Activated T-helper 2 cell treated with anti-CD3 and anti-CD28 coated beads, Interferon-gamma antibody, Interleukin-2, Interleukin-4, amounts not matched to agents 10 μg/mL and 5 μg/mL and 100 μg/mL, durations not matched to agents 14 hours and 24 hours and 36 hours (primary cell): ENCODE data around the gene KIF1B. TPM values are rescaled to one million over a fixed set of nuclear protein-coding genes. Genes with fewer than 3 reads are reported as not detected.
A peak's percentile ranks its signal among the peaks of the same experiment; 100 is the strongest.

Experiments
- DNase-seq: peaks from one replicate; pipeline ENCODE4 v3.0.0; 2021; ENCODE audit warnings: low spot score
- H3K27ac Mint-ChIP-seq: one replicate; pipeline ENCODE4 v1.8.0; 2021; ENCODE audit warnings: mixed read lengths
- H3K27me3 Mint-ChIP-seq: one replicate; pipeline ENCODE4 v1.8.0; 2021; ENCODE audit warnings: low read depth, mixed read lengths
- H3K36me3 Mint-ChIP-seq: one replicate; pipeline ENCODE4 v1.8.0; 2021; ENCODE audit warnings: low read depth, mixed read lengths
- H3K4me1 Mint-ChIP-seq: one replicate; pipeline ENCODE4 v1.8.0; 2021; ENCODE audit warnings: low read depth, mixed read lengths
- H3K4me3 Mint-ChIP-seq: one replicate; pipeline ENCODE4 v1.8.0; 2021; ENCODE audit warnings: low read depth, mild to moderate bottlenecking, moderate library complexity, mixed read lengths
- H3K9me3 Mint-ChIP-seq: one replicate; pipeline ENCODE4 v1.8.0; 2021; ENCODE audit warnings: mixed read lengths
- intact Hi-C: fragments of 100-400 bp; cut with micrococcal nuclease; formaldehyde crosslinking; loops from one replicate; pipeline ENCODE4 v1.15.1; 2023
- total RNA-seq: library from RNA; stranded (reverse); gene quantifications from 2 replicates; pipeline ENCODE4 v1.2.3, GENCODE V29; 2022

Gene KIF1B
- total RNA-seq, 1 donor from 2014 or later: 21.9 TPM

- no peak overlapping the region for H3K27ac Mint-ChIP-seq
- H3K36me3 Mint-ChIP-seq: peaks cover 14% of the 10 kb centered on the region
- H3K9me3 Mint-ChIP-seq: no peaks in the 10 kb centered on the region
- H3K4me1 Mint-ChIP-seq: no peaks in the 10 kb centered on the region
- no peak for DNase-seq
- H3K27me3 Mint-ChIP-seq: no peaks in the 10 kb centered on the region
- H3K4me3 Mint-ChIP-seq: no peak overlapping the region
- intact Hi-C loops: no loop called here
Observed at GRCh38 chr1:10308001-10308400, 97.6 kb downstream of the KIF1B start.

- Mint-ChIP-seq H3K27me3 (no peaks in the 10 kb centered on the region), H3K36me3 (peaks cover 4% of the 10 kb centered on the region), H3K9me3 (no peaks in the 10 kb centered on the region), H3K27ac (no peak overlapping the region), H3K4me3 (no peak overlapping the region), H3K4me1 (no peaks in the 10 kb centered on the region)
- DNase-seq: no peak
- intact Hi-C loops: no loop called here
Observed at GRCh38 chr1:10309243-10310011, 99.1 kb downstream of the KIF1B start.

- no peaks in the 10 kb centered on the region for H3K9me3 Mint-ChIP-seq
- no peaks in the 10 kb centered on the region for H3K36me3 Mint-ChIP-seq
- no peaks in the 10 kb centered on the region for H3K27me3 Mint-ChIP-seq
- peaks cover 7% of the 10 kb centered on the region for H3K4me1 Mint-ChIP-seq
- H3K4me3 Mint-ChIP-seq: no peak overlapping the region
- no peak overlapping the region for H3K27ac Mint-ChIP-seq
- no peak for DNase-seq
- intact Hi-C loops: no loop called here
Observed at GRCh38 chr1:10316752-10317151, 106.4 kb downstream of the KIF1B start.

GRCh38 chr1:10319750-10320149 lies 109.4 kb downstream of the KIF1B start:
- no peaks in the 10 kb centered on the region for H3K27me3 Mint-ChIP-seq
- H3K4me3 Mint-ChIP-seq: no peak overlapping the region
- no peak overlapping the region for H3K27ac Mint-ChIP-seq
- H3K4me1 Mint-ChIP-seq: peaks cover 21% of the 10 kb centered on the region
- no peak for DNase-seq
- H3K36me3 Mint-ChIP-seq: peaks cover 18% of the 10 kb centered on the region
- intact Hi-C loops: no loop called here
- no peaks in the 10 kb centered on the region for H3K9me3 Mint-ChIP-seq

- H3K27ac Mint-ChIP-seq: no peak overlapping the region
- no peaks in the 10 kb centered on the region for H3K9me3 Mint-ChIP-seq
- H3K36me3 Mint-ChIP-seq: peaks cover 23% of the 10 kb centered on the region
- H3K4me3 Mint-ChIP-seq: no peak overlapping the region
- H3K27me3 Mint-ChIP-seq: no peaks in the 10 kb centered on the region
- no peak for DNase-seq
- intact Hi-C loops: no loop called here
- peaks cover 27% of the 10 kb centered on the region for H3K4me1 Mint-ChIP-seq
Observed at GRCh38 chr1:10320336-10320735, 110.0 kb downstream of the KIF1B start.

GRCh38 chr1:10322821-10323220 lies 112.5 kb downstream of the KIF1B start:
- DNase-seq: no peak
- Mint-ChIP-seq H3K4me3 (no peak overlapping the region), H3K27me3 (no peaks in the 10 kb centered on the region), H3K36me3 (peaks cover 36% of the 10 kb centered on the region), H3K27ac (no peak overlapping the region), H3K9me3 (no peaks in the 10 kb centered on the region), H3K4me1 (peaks cover 32% of the 10 kb centered on the region)
- intact Hi-C loops: no loop called here

- no peak for DNase-seq
- Mint-ChIP-seq H3K36me3 (peaks cover 36% of the 10 kb centered on the region), H3K4me1 (peaks cover 27% of the 10 kb centered on the region), H3K4me3 (peak overlapping the region; percentile 15), H3K27me3 (no peaks in the 10 kb centered on the region), H3K9me3 (no peaks in the 10 kb centered on the region), H3K27ac (peak overlapping the region; percentile 77)
- intact Hi-C loops: no loop called here
Observed at GRCh38 chr1:10324627-10325026, 114.3 kb downstream of the KIF1B start.

GRCh38 chr1:10325521-10325920 lies 115.2 kb downstream of the KIF1B start:
- H3K4me3 Mint-ChIP-seq: no peak overlapping the region
- intact Hi-C loops: no loop called here

GRCh38 chr1:10326251-10326650 lies 115.9 kb downstream of the KIF1B start:
- Mint-ChIP-seq H3K4me1 (peaks cover 25% of the 10 kb centered on the region), H3K4me3 (no peak overlapping the region), H3K27ac (no peak overlapping the region), H3K9me3 (no peaks in the 10 kb centered on the region), H3K27me3 (no peaks in the 10 kb centered on the region), H3K36me3 (peaks cover 36% of the 10 kb centered on the region)
- intact Hi-C loops: no loop called here
- no peak for DNase-seq

More at GRCh38 chr1:10325521-10325920, 115.2 kb downstream of the KIF1B start:
- H3K4me1 Mint-ChIP-seq: peaks cover 25% of the 10 kb centered on the region
- H3K27ac Mint-ChIP-seq: peak overlapping the region; percentile 77
- H3K9me3 Mint-ChIP-seq: no peaks in the 10 kb centered on the region
- no peak for DNase-seq
- H3K36me3 Mint-ChIP-seq: peaks cover 36% of the 10 kb centered on the region
- H3K27me3 Mint-ChIP-seq: no peaks in the 10 kb centered on the region

GRCh38 chr1:10328180-10328963 lies 118.0 kb downstream of the KIF1B start:
- H3K9me3 Mint-ChIP-seq: no peaks in the 10 kb centered on the region
- H3K4me1 Mint-ChIP-seq: peaks cover 25% of the 10 kb centered on the region
- no peak overlapping the region for H3K4me3 Mint-ChIP-seq
- H3K27ac Mint-ChIP-seq: no peak overlapping the region
- H3K36me3 Mint-ChIP-seq: peaks cover 32% of the 10 kb centered on the region
- no peaks in the 10 kb centered on the region for H3K27me3 Mint-ChIP-seq
- no peak for DNase-seq
- intact Hi-C loops: no loop called here

GRCh38 chr1:10337436-10337835 lies 127.1 kb downstream of the KIF1B start:
- H3K4me3 Mint-ChIP-seq: no peak overlapping the region
- intact Hi-C loops: no loop called here
- H3K27me3 Mint-ChIP-seq: no peaks in the 10 kb centered on the region
- no peaks in the 10 kb centered on the region for H3K9me3 Mint-ChIP-seq
- H3K27ac Mint-ChIP-seq: no peak overlapping the region
- DNase-seq: no peak
- H3K36me3 Mint-ChIP-seq: peaks cover 26% of the 10 kb centered on the region
- H3K4me1 Mint-ChIP-seq: no peaks in the 10 kb centered on the region

- intact Hi-C loops: loop anchor here (1.0 kb wide), 1 partner anchor 128 kb away; the partner anchor contains the start of gene KIF1B
- Mint-ChIP-seq H3K36me3 (peaks cover 30% of the 10 kb centered on the region), H3K9me3 (no peaks in the 10 kb centered on the region), H3K4me3 (no peak overlapping the region), H3K27me3 (no peaks in the 10 kb centered on the region), H3K27ac (no peak overlapping the region), H3K4me1 (no peaks in the 10 kb centered on the region)
- DNase-seq: peak; percentile 11
Observed at GRCh38 chr1:10338047-10338446, 127.7 kb downstream of the KIF1B start.

- no peak for DNase-seq
- H3K4me1 Mint-ChIP-seq: no peaks in the 10 kb centered on the region
- intact Hi-C loops: loop anchor here (1.0 kb wide), 1 partner anchor 128 kb away; the partner anchor contains the start of gene KIF1B
- no peak overlapping the region for H3K4me3 Mint-ChIP-seq
- no peaks in the 10 kb centered on the region for H3K9me3 Mint-ChIP-seq
- no peak overlapping the region for H3K27ac Mint-ChIP-seq
- peaks cover 32% of the 10 kb centered on the region for H3K36me3 Mint-ChIP-seq
- no peaks in the 10 kb centered on the region for H3K27me3 Mint-ChIP-seq
Observed at GRCh38 chr1:10338611-10339010, 128.2 kb downstream of the KIF1B start.
